Measurements from ENCODE around the gene OSER1. TPM values are rescaled to one million over a fixed set of nuclear protein-coding genes. Genes with fewer than 3 reads are reported as not detected.

The OSER1 gene
- total RNA-seq, 2 experiments from 2014 or later = 172 TPM

- Histone ChIP-seq H3K27me3 (ENCODE audit: control insufficient read depth in 1 of 2, insufficient read depth in 2 of 2, low read length in 2 of 2) (peaks cover 0 to 2% of the 10 kb centered on the region in 2 experiments), H3K4me1 (ENCODE audit: insufficient read depth, low read length) (no peaks in the 10 kb centered on the region), H3K9me3 (ENCODE audit: control insufficient read depth in 1 of 2, insufficient read depth in 1 of 2, low read length in 2 of 2) (no peaks in the 10 kb centered on the region), H3K27ac (ENCODE audit: low read depth in 1 of 2, low read length in 2 of 2) (no peak overlapping the region), H3K4me3 (ENCODE audit: low read length) (no peak overlapping the region), H3K36me3 (ENCODE audit: insufficient read depth, low read length) (no peaks in the 10 kb centered on the region)
- Mint-ChIP-seq H3K4me3 (no peak overlapping the region), H3K27me3 (peaks cover 8% of the 10 kb centered on the region), H3K4me1 (ENCODE audit: low read depth) (no peaks in the 10 kb centered on the region), H3K9me3 (no peaks in the 10 kb centered on the region), H3K36me3 (ENCODE audit: low read depth) (no peaks in the 10 kb centered on the region), H3K27ac (no peak overlapping the region)
- CTCF ChIA-PET = no interaction called here
- intact Hi-C loops (cut with DNase I, micrococcal nuclease) = no loop called here
- ATAC-seq (ENCODE audit: poor library complexity) (no peak), DNase-seq (no peak)
- TF ChIP-seq CTCF (IDR thresholded peaks at IDR 0.05) = no peak
- POLR2A ChIA-PET = no interaction called here
Measured at GRCh38 chr20:44255942-44256341, 45.4 kb upstream of the OSER1 start.

- no peaks in the 10 kb centered on the region for H3K9me3 Mint-ChIP-seq
- H3K27me3 Mint-ChIP-seq = peaks cover 24% of the 10 kb centered on the region
- H3K27me3 ChIP-seq (ENCODE audit: control insufficient read depth in 1 of 2, insufficient read depth in 2 of 2, low read length in 2 of 2) = peaks cover 0 to 8% of the 10 kb centered on the region in 2 experiments
- DNase-seq = no peak
- no peaks in the 10 kb centered on the region for H3K4me1 ChIP-seq (ENCODE audit: insufficient read depth, low read length)
- H3K36me3 Mint-ChIP-seq (ENCODE audit: low read depth) = no peaks in the 10 kb centered on the region
- H3K4me3 ChIP-seq (ENCODE audit: low read length) = no peak overlapping the region
- CTCF ChIA-PET = no interaction called here
- no peaks in the 10 kb centered on the region for H3K36me3 ChIP-seq (ENCODE audit: insufficient read depth, low read length)
- TF ChIP-seq CTCF (IDR thresholded peaks at IDR 0.05) = no peak
- intact Hi-C loops (cut with DNase I, micrococcal nuclease) = no loop called here
- H3K4me3 Mint-ChIP-seq = no peak overlapping the region
- ATAC-seq (ENCODE audit: poor library complexity) = no peak
- H3K9me3 ChIP-seq (ENCODE audit: control insufficient read depth in 1 of 2, insufficient read depth in 1 of 2, low read length in 2 of 2) = no peaks in the 10 kb centered on the region
- H3K4me1 Mint-ChIP-seq (ENCODE audit: low read depth) = no peaks in the 10 kb centered on the region
- H3K27ac Mint-ChIP-seq = no peak overlapping the region
- POLR2A ChIA-PET = no interaction called here
- no peak overlapping the region for H3K27ac ChIP-seq (ENCODE audit: low read depth in 1 of 2, low read length in 2 of 2)
Measured at GRCh38 chr20:44254073-44254472, 43.5 kb upstream of the OSER1 start.

- Mint-ChIP-seq H3K36me3 (ENCODE audit: low read depth) (no peaks in the 10 kb centered on the region), H3K27me3 (peaks cover 29% of the 10 kb centered on the region), H3K9me3 (no peaks in the 10 kb centered on the region), H3K4me1 (ENCODE audit: low read depth) (no peaks in the 10 kb centered on the region), H3K4me3 (no peak overlapping the region), H3K27ac (no peak overlapping the region)
- H3K27ac ChIP-seq (ENCODE audit: low read depth in 1 of 2, low read length in 2 of 2) = no peak overlapping the region
- H3K36me3 ChIP-seq (ENCODE audit: insufficient read depth, low read length) = no peaks in the 10 kb centered on the region
- CTCF ChIA-PET = no interaction called here
- DNase-seq (no peak), ATAC-seq (ENCODE audit: poor library complexity) (no peak)
- intact Hi-C loops (cut with DNase I, micrococcal nuclease) = no loop called here
- H3K4me1 ChIP-seq (ENCODE audit: insufficient read depth, low read length) = no peaks in the 10 kb centered on the region
- no peak overlapping the region for H3K4me3 ChIP-seq (ENCODE audit: low read length)
- POLR2A ChIA-PET = no interaction called here
- no peaks in the 10 kb centered on the region for H3K9me3 ChIP-seq (ENCODE audit: control insufficient read depth in 1 of 2, insufficient read depth in 1 of 2, low read length in 2 of 2)
- peaks cover 3 to 9% of the 10 kb centered on the region in 2 experiments for H3K27me3 ChIP-seq (ENCODE audit: control insufficient read depth in 1 of 2, insufficient read depth in 2 of 2, low read length in 2 of 2)
- no peak for TF ChIP-seq CTCF (IDR thresholded peaks at IDR 0.05)
Measured at GRCh38 chr20:44253528-44253927, 43.0 kb upstream of the OSER1 start.
